HG02970 (cell line): ENCODE data around the gene SLC9A5.

Experiments used
- ATAC-seq: cut with Tn5 transposase; IDR thresholded peaks from one replicate; pipeline ENCODE4 v1.9.1; 2021; ENCODE audit warnings: mild to moderate bottlenecking, moderate library complexity, moderate number of reproducible peaks; ENCODE audit not compliant: unreplicated experiment, low FRiP score

The SLC9A5 gene

GRCh38 chr16:67237396-67238277, 11.1 kb upstream of the SLC9A5 start:
- ATAC-seq, result no peak

GRCh38 chr16:67238278-67238575, 10.6 kb upstream of the SLC9A5 start:
- ATAC-seq, result no peak

GRCh38 chr16:67238806-67239470, 9.8 kb upstream of the SLC9A5 start:
- ATAC-seq, result no peak

- no peak for ATAC-seq
These were observed 8.3 kb upstream of the SLC9A5 start for GRCh38 chr16:67240506-67240905.

GRCh38 chr16:67241008-67241900, 7.5 kb upstream of the SLC9A5 start:
- no peak for ATAC-seq

- ATAC-seq, result no peak
These were observed 6.5 kb upstream of the SLC9A5 start for GRCh38 chr16:67242138-67242730.

- ATAC-seq, result no peak
These were observed 5.3 kb upstream of the SLC9A5 start for GRCh38 chr16:67243481-67243880.

GRCh38 chr16:67244387-67245185, 4.2 kb upstream of the SLC9A5 start:
- ATAC-seq, result peak; percentile 36

- ATAC-seq, result no peak
These were observed 3.6 kb upstream of the SLC9A5 start for GRCh38 chr16:67245186-67245585.

GRCh38 chr16:67245674-67246080, 3.1 kb upstream of the SLC9A5 start:
- ATAC-seq, result no peak

- no peak for ATAC-seq
These were observed 2.6 kb upstream of the SLC9A5 start for GRCh38 chr16:67246081-67246755.

- no peak for ATAC-seq
These were observed 2.0 kb upstream of the SLC9A5 start for GRCh38 chr16:67246756-67247191.

- peak; percentile 42 for ATAC-seq
These were observed 1.3 kb upstream of the SLC9A5 start, which contains the start of gene FHOD1 for GRCh38 chr16:67247192-67248072. Gene FHOD1, minus strand, starts transcription at chr16:67247481. Its CDS starts 71 bp downstream, at chr16:67247410.

GRCh38 chr16:67248073-67248400, 742 bp upstream of the SLC9A5 start:
- no peak for ATAC-seq

GRCh38 chr16:67249178-67250044, 632 bp downstream of the SLC9A5 start:
- ATAC-seq, result no peak

- ATAC-seq, result no peak
These were observed 1.2 kb downstream of the SLC9A5 start for GRCh38 chr16:67250045-67250327.

GRCh38 chr16:67252609-67253497, 4.1 kb downstream of the SLC9A5 start:
- no peak for ATAC-seq
